ENCODE results near the gene PTOV1.

PTOV1 gene

GRCh38 chr19:49896863-49897621, 46.1 kb downstream of the PTOV1 start, which contains the start of gene IL4I1:
Gene IL4I1, minus strand, starts transcription at chr19:49896887. Its CDS starts 727 bp downstream, at chr19:49896160.
- Histone ChIP-seq H3K4me3 (replicated peaks; ENCODE audit: insufficient read depth, low read length) (no peak within 1 kb of the TSS), H3K27me3 (ENCODE audit: insufficient read depth, poor library complexity, severe bottlenecking) (no peaks in the 10 kb centered on the region), H3K27ac (replicated peaks) (no peak within 1 kb of the TSS)
- TF ChIP-seq CTCF (IDR thresholded peaks at IDR 0.05; ENCODE audit: insufficient read depth, low read length) (no peak), REST (IDR thresholded peaks at IDR 0.05; ENCODE audit: insufficient replicate concordance, low read depth) (no peak), POLR2AphosphoS5 (IDR thresholded peaks at IDR 0.05; ENCODE audit: low read depth) (no peak), SPI1 (IDR thresholded peaks at IDR 0.05; ENCODE audit: borderline replicate concordance, low read depth) (no peak), GABPA (IDR thresholded peaks at IDR 0.05; ENCODE audit: low read depth) (no peak)
- DNase-seq (ENCODE audit: low read depth in 1 of 2, low spot score in 1 of 2) = peak in 1 of 2 experiments; percentile 29

- H3K27me3 ChIP-seq (ENCODE audit: insufficient read depth, poor library complexity, severe bottlenecking) = no peaks in the 10 kb centered on the region
- H3K4me3 ChIP-seq (replicated peaks; ENCODE audit: insufficient read depth, low read length) = no peak overlapping the region
- no peak for DNase-seq (ENCODE audit: low read depth in 1 of 2, low spot score in 1 of 2)
- no peak for TF ChIP-seq GABPA (IDR thresholded peaks at IDR 0.05; ENCODE audit: low read depth)
- no peak for TF ChIP-seq SPI1 (IDR thresholded peaks at IDR 0.05; ENCODE audit: borderline replicate concordance, low read depth)
- no peak for TF ChIP-seq REST (IDR thresholded peaks at IDR 0.05; ENCODE audit: insufficient replicate concordance, low read depth)
- TF ChIP-seq POLR2AphosphoS5 (IDR thresholded peaks at IDR 0.05; ENCODE audit: low read depth) = no peak
- no peak overlapping the region for H3K27ac ChIP-seq (replicated peaks)
These were observed 53.2 kb downstream of the PTOV1 start for GRCh38 chr19:49904136-49904535.

GRCh38 chr19:49906879-49907564, 56.1 kb downstream of the PTOV1 start:
- H3K27me3 ChIP-seq (ENCODE audit: insufficient read depth, poor library complexity, severe bottlenecking) = no peaks in the 10 kb centered on the region
- H3K4me3 ChIP-seq (replicated peaks; ENCODE audit: insufficient read depth, low read length) = no peak overlapping the region
- H3K27ac ChIP-seq (replicated peaks) = no peak overlapping the region
- no peak for TF ChIP-seq SPI1 (IDR thresholded peaks at IDR 0.05; ENCODE audit: borderline replicate concordance, low read depth)
- no peak for TF ChIP-seq REST (IDR thresholded peaks at IDR 0.05; ENCODE audit: insufficient replicate concordance, low read depth)
- no peak for TF ChIP-seq CTCF (IDR thresholded peaks at IDR 0.05; ENCODE audit: insufficient read depth, low read length)
- peak; percentile 13; the same call in 1 of the 2 replicates for TF ChIP-seq POLR2AphosphoS5 (IDR thresholded peaks at IDR 0.05; ENCODE audit: low read depth)
- TF ChIP-seq GABPA (IDR thresholded peaks at IDR 0.05; ENCODE audit: low read depth) = no peak
- DNase-seq (ENCODE audit: low read depth in 1 of 2, low spot score in 1 of 2) = no peak
